ENCODE measurements around the gene TMEM135.
A peak's percentile ranks its signal among the peaks of the same experiment; 100 is the strongest.

The TMEM135 gene

GRCh38 chr11:87317441-87317840, 279.7 kb downstream of the TMEM135 start:
- no peak for DNase-seq

- no peak for DNase-seq
Measured at GRCh38 chr11:87320123-87320522, 282.4 kb downstream of the TMEM135 start.

DNA sequence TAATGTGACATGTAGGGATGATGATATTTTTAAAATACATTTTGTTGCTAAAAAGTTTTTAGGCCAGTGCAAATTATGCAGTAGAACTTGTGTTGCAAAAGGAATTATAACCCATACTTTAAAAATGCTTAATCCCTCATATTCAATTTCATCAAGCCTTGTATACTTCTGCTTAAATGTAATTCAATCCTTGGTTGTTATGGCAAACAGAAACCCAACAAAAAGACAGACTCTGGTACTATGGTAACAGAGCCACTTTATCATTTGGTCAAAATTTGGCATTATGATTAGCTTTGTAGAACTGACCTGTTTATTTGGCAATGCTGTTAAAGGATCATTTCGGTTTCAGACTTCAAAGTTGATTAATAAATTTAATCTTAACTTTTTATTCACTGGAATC, 284.8 kb downstream of the TMEM135 start:
- DNase-seq = no peak

GRCh38 chr11:87323899-87324298, 286.2 kb downstream of the TMEM135 start:
- no peak for DNase-seq

DNA sequence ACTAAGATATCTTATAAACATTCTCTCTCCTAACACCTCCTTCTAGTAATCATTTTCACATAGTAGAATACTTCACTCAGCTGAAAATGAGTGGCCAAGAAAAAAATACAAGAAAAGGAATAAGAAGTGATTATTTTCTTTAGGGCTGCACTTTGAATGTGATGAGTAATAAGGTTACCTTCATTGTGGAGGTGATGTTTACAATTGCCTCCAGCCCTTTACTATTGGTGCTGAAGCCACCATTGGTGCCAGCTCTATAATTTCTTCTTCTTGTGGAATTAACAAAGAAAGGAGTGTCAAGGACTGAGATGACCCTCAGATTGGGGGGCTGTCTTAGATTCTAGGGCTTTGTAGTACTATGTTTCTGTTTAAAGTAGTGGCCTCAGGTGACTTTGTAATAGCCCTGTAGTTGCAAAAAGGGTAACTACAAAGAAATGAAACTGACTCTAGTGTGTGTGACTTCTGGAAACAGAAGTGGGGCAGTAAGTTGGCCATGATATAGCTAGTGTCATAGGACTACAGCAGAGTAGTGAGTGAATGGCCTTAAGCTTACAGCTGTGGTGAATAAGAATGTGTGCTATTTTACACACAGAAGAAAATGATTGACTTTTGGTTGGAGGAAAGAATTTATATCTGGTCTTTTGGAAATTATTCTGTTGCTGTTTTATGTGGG, 287.2 kb downstream of the TMEM135 start:
- DNase-seq = no peak

GRCh38 chr11:87325490-87325872, 287.7 kb downstream of the TMEM135 start:
- DNase-seq = no peak

DNA sequence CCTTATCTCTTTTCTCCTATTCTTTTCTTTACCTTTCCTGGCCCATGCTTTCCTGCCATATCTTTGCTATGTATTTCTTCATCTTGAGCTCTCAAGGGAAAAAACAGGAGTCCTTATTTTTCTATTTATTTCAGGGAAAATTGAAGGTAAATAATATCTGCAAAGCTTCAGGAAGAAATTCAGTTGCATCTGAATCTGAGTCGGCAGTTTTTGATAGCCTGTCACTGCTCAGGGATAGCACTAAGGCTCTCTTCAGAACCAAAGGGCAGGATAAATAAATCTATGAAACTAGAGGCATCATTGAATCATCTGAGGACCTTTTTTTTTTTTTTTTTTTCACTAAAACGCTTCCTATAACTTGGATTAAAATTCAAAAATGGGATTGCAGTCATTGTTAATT, 288.9 kb downstream of the TMEM135 start:
- DNase-seq = no peak

- DNase-seq = no peak
Measured at GRCh38 chr11:87329172-87329571, 291.4 kb downstream of the TMEM135 start.

DNA sequence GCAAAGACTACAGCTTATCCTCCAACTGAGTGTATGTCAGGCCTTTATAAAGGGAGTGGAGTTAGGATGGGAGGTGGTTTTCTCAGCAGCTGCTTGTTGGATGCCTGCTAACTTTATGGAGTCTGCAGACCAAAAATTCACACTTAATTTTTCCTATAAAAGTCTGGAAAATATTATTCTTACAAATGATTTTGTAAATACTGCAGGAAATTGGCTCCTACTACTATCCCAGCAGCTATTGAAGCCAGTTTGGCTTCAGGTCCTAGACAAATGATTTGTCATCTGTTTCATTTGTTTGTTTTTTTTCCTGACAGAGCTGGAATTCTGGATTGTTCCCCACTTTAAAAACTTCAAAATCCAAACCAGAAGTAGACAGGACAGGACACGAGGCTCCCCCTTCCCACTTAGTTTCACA, 292.5 kb downstream of the TMEM135 start:
- no peak for DNase-seq

- no peak for DNase-seq
Measured at GRCh38 chr11:87331273-87331672, 293.5 kb downstream of the TMEM135 start.

DNA sequence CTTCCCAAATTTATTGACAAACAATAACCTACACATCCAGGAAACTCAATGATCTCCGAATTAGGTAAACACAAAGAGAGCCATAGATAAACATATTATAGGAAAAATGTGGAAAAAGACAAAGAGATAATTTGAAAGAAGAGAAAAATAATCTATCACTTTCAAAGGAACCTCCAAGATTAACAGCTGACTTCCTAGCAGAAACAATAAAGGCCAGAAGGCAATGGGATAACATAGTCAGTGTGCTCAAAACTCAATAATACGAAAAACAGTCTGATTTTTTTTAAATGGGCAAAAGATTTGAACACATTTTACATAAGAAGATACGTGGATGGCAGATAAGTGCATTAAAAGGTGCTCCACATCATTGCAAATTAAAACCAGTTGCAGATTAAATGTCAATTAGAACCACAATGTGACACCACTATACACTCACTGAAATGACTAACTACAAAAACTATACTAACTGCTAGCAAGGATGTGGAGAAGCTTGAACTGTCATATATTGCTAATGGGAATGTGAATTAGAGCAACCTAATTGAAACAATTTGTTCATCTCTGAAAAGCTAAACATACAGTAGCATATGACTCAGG, 300.4 kb downstream of the TMEM135 start:
- DNase-seq = no peak

DNA sequence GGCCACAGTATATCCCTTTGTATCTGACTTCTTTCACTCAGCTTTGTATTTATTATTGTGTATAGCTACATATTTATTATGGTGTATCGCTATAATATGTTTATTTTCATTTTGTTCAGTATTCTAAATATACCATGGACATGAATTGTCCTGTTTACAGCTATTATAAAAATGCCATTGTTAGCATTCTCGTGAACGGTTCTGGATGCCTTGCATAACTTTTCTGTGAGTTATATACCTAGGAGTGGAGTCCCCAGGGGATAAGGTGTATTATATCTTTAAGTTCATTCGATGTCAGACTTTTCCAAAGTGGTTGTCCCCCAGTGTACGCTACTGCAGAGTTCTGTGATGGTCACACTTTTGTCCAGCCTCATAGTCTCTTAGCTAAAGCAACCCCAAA, 301.7 kb downstream of the TMEM135 start:
- no peak for DNase-seq

- DNase-seq = no peak
Measured at GRCh38 chr11:87347441-87347840, 309.7 kb downstream of the TMEM135 start.

GRCh38 chr11:87347854-87348253, 310.1 kb downstream of the TMEM135 start:
- no peak for DNase-seq

DNA sequence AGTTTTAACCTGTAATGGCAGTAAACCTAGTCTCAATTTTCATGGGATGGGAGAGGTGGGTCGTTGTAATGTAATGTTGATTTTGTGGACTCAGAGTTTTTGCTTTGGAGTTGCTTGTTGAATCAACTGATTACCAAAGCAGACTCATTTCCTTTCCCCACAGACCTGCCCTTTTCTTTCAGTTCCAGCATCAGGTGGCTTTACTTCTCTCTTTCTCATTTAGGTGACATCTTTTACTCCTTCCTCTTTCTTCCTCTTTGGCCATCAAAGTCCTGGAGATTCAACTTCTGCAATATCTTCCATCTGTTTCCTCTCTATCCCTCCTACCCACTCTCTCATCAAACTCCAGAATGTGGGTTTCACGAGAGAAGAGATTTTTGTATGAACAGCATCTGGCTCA, 313.9 kb downstream of the TMEM135 start:
- no peak for DNase-seq

GRCh38 chr11:87352759-87353707, 315.3 kb downstream of the TMEM135 start:
- DNase-seq = peak; percentile 67

GRCh38 chr11:87353771-87354345, 316.1 kb downstream of the TMEM135 start:
- DNase-seq = no peak

DNA sequence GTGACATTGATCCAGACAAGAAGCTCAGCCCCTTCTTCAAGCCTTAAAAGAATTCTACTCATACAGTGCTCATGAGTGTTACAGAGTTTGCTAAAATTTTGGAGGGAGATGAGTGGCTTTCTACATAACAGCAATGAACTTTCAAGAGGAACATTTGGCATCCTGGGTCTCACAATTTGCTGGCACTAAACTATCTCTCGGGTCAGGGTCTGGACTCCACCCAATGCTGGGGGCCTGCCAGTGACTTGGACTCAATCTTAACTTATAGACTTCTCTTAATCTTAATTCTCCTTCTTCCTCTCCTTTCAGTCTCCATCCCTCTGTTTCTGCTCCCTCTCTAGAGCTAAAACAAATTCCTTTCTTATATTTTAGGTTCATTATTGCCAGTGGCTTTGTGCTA, 317.9 kb downstream of the TMEM135 start:
- no peak for DNase-seq

- peak; percentile 64 for DNase-seq
Measured at GRCh38 chr11:87356428-87356827, 318.7 kb downstream of the TMEM135 start.

DNA sequence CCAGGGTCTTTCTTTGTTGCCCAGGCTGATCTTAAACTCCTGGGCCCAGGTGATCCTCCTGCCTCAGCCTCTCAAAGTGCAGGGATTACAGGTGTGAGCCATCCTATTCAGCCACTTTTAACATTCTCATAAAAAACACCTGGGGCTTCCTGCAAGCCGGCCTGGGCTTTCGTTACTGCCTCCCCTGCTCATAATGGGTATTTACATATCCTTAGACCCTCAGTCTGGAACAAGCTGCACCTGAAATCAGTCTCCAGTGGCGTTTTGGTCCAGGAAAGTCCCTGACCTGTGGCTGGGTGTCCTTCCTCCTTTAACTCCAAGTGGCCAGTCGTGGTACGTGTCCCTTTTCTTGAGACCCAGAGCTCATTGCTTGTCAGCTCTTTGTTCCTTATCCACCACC, 320.7 kb downstream of the TMEM135 start:
- peak; percentile 45 for DNase-seq

GRCh38 chr11:87359401-87359800, 321.7 kb downstream of the TMEM135 start:
- peak; percentile 87 for DNase-seq

- no peak for DNase-seq
Measured at GRCh38 chr11:87361891-87362290, 324.2 kb downstream of the TMEM135 start.

- no peak for DNase-seq
Measured at GRCh38 chr11:87366346-87366745, 328.6 kb downstream of the TMEM135 start.

All from NCI-H146 (cell line).